Astrocyte of the spinal cord (primary cell): ENCODE data around the gene RNF113B.
A peak's percentile ranks its signal among the peaks of the same experiment; 100 is the strongest.

ENCODE experiments used
- DNase-seq: peaks from one replicate; pipeline ENCODE4 v3.0.0; 2011; ENCODE audit warnings: low read depth, low spot score
- H3K4me3 ChIP-seq: 2 replicates; pipeline ENCODE4 v1.5.1; 2011; ENCODE audit warnings: low read depth, mild to moderate bottlenecking, low read length, moderate library complexity
- CTCF ChIP-seq: IDR thresholded peaks from 2 replicates; pipeline ENCODE4 v1.5.1; 2012; ENCODE audit warnings: low read depth, mild to moderate bottlenecking, low read length, inconsistent platforms
- in situ Hi-C: cut with HindIII; loops from 2 replicates; pipeline ENCODE4 v1.10.0; 2017; ENCODE audit warnings: low sequenced_read_pairs

Gene RNF113B

GRCh38 chr13:98208606-98209005 is 31.5 kb upstream of the RNF113B start:
- in situ Hi-C loops: no loop called here
- TF ChIP-seq CTCF: no peak

GRCh38 chr13:98207416-98207815 is 30.3 kb upstream of the RNF113B start:
- in situ Hi-C loops: no loop called here
- H3K4me3 ChIP-seq: no peak overlapping the region
- TF ChIP-seq CTCF: no peak
- DNase-seq: no peak

More at GRCh38 chr13:98208606-98209005, 31.5 kb upstream of the RNF113B start:
- H3K4me3 ChIP-seq: no peak overlapping the region
- no peak for DNase-seq

- peak; percentile 88 for DNase-seq
- H3K4me3 ChIP-seq: no peak overlapping the region
- in situ Hi-C loops: no loop called here
- TF ChIP-seq CTCF: no peak
Measured at GRCh38 chr13:98206946-98207345, 29.9 kb upstream of the RNF113B start.

- no peak for DNase-seq
- in situ Hi-C loops: no loop called here
- no peak for TF ChIP-seq CTCF
- no peak overlapping the region for H3K4me3 ChIP-seq
Measured at GRCh38 chr13:98204546-98204945, 27.5 kb upstream of the RNF113B start.

GRCh38 chr13:98203646-98204326 is 26.7 kb upstream of the RNF113B start:
- DNase-seq: no peak
- in situ Hi-C loops: no loop called here
- no peak overlapping the region for H3K4me3 ChIP-seq
- no peak for TF ChIP-seq CTCF

GRCh38 chr13:98201984-98202383 is 24.9 kb upstream of the RNF113B start:
- no peak for TF ChIP-seq CTCF
- in situ Hi-C loops: no loop called here
- H3K4me3 ChIP-seq: no peak overlapping the region
- DNase-seq: no peak

- in situ Hi-C loops: no loop called here
- DNase-seq: no peak
- TF ChIP-seq CTCF: no peak
- no peak overlapping the region for H3K4me3 ChIP-seq
Measured at GRCh38 chr13:98201189-98201588, 24.1 kb upstream of the RNF113B start.
